Mammary epithelial cell (primary cell): ENCODE measurements around the gene CSMD2.

ENCODE experiments used
- EZH2 ChIP-seq: IDR thresholded peaks from 2 replicates; pipeline ENCODE4 v1.6.1; 2012; ENCODE audit warnings: low read length, inconsistent platforms, borderline replicate concordance
- TF ChIP-seq, protein P1 (sequence below), 2 donors: IDR thresholded peaks in 1 of 2; conservative IDR thresholded peaks in 1 of 2; 2 replicates each; pipeline ENCODE4 v1.5.1; 2011 to 2012; ENCODE audit warnings: inconsistent platforms in 2 of 2, low read length in 2 of 2, mild to moderate bottlenecking in 2 of 2, control low read depth in 1 of 2, low read depth in 1 of 2; ENCODE audit not compliant: insufficient read depth in 1 of 2; ENCODE audit errors: extremely low read depth in 1 of 2

- TF ChIP-seq, protein P1, sequence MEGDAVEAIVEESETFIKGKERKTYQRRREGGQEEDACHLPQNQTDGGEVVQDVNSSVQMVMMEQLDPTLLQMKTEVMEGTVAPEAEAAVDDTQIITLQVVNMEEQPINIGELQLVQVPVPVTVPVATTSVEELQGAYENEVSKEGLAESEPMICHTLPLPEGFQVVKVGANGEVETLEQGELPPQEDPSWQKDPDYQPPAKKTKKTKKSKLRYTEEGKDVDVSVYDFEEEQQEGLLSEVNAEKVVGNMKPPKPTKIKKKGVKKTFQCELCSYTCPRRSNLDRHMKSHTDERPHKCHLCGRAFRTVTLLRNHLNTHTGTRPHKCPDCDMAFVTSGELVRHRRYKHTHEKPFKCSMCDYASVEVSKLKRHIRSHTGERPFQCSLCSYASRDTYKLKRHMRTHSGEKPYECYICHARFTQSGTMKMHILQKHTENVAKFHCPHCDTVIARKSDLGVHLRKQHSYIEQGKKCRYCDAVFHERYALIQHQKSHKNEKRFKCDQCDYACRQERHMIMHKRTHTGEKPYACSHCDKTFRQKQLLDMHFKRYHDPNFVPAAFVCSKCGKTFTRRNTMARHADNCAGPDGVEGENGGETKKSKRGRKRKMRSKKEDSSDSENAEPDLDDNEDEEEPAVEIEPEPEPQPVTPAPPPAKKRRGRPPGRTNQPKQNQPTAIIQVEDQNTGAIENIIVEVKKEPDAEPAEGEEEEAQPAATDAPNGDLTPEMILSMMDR (conservative IDR thresholded peaks at IDR 0.05 in 1 of 2, IDR thresholded peaks at IDR 0.05 in 1 of 2; ENCODE audit: extremely low read depth in 1 of 2, insufficient read depth in 1 of 2, low read depth in 1 of 2, low read length in 2 of 2): no peak
- no peak for TF ChIP-seq EZH2
These were observed 151.9 kb downstream of the CSMD2 start for GRCh38 chr1:34013136-34013535.
